ENCODE results near the gene GCHFR. TPM values are rescaled to one million over a fixed set of nuclear protein-coding genes. Genes with fewer than 3 reads are reported as not detected.
A peak's percentile ranks its signal among the peaks of the same experiment; 100 is the strongest.

Gene GCHFR
- total RNA-seq, 1 experiment from 2014 or later = 7.1 TPM

DNA sequence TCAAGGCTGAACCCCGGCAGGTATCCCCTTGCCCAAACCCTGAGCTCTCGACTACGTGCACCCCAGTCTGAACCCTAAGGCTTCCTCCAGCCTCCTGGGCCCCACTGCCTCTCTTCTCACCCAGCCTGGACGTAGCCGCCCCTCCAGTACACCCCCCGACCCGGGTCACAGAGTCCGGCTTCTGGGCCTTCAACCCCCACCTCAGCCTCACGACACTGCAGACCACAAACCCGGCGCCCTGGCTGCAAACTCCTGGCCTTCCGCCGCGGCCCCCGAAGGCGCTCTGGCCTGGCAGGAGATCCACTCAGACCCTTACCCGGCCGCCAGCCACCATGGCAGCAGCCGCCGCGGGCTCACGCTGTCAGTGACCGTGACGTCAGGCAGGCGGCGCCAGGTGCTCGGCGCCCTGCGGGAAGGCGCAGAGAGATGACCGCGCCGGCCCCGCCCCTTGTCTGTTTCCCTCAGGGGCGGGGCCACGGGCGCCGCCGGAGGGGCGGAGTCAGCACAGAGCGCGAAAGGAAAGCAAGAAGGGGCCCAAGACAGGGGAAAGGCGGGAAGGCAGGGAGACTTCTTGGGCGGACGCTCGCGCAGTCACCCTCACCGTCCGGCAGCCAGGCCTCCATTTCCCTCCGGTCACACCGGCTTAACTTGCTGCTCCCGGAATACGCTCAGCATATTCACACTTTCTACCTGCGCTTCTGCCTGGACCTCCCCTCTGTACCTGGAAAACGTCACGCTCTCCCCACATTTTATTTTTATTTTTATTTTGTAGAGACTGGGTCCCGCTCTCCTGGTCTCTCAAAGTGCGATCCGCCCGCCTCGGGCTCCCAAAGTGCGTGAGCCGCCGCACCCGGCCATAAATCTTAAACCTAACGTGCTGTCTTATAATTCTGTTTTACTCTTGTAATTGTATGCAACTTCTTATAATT lies 8.7 kb upstream of the GCHFR start, which contains the start of gene RMDN3:
Gene RMDN3, minus strand, starts transcription at position 372 of the 929 bp plus-strand sequence. CDS start 471 bp downstream, outside the sequence.
- Histone ChIP-seq H3K9me3 (ENCODE audit: low read depth, low read length, poor library complexity, severe bottlenecking) (no peaks in the 10 kb centered on the region), H3K27ac (ENCODE audit: low read depth, low read length, poor library complexity, severe bottlenecking) (peak within 1 kb of the TSS; percentile 95), H3K36me3 (ENCODE audit: insufficient read depth, low read length, poor library complexity, severe bottlenecking) (peaks cover 21% of the 10 kb centered on the region), H3K4me1 (ENCODE audit: insufficient read depth, low read length, poor library complexity, severe bottlenecking) (peaks cover 23% of the 10 kb centered on the region), H3K4me3 (ENCODE audit: low read depth, low read length, poor library complexity, severe bottlenecking) (peak within 1 kb of the TSS; percentile 99), H3K27me3 (replicated peaks; ENCODE audit: insufficient read depth, low read depth, low read length, poor library complexity) (no peaks in the 10 kb centered on the region)
- TF ChIP-seq, protein P1, sequence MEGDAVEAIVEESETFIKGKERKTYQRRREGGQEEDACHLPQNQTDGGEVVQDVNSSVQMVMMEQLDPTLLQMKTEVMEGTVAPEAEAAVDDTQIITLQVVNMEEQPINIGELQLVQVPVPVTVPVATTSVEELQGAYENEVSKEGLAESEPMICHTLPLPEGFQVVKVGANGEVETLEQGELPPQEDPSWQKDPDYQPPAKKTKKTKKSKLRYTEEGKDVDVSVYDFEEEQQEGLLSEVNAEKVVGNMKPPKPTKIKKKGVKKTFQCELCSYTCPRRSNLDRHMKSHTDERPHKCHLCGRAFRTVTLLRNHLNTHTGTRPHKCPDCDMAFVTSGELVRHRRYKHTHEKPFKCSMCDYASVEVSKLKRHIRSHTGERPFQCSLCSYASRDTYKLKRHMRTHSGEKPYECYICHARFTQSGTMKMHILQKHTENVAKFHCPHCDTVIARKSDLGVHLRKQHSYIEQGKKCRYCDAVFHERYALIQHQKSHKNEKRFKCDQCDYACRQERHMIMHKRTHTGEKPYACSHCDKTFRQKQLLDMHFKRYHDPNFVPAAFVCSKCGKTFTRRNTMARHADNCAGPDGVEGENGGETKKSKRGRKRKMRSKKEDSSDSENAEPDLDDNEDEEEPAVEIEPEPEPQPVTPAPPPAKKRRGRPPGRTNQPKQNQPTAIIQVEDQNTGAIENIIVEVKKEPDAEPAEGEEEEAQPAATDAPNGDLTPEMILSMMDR (conservative IDR thresholded peaks at IDR 0.05; ENCODE audit: low read depth, low read length) = no peak
- no peak for TF ChIP-seq EZH2 (IDR thresholded peaks at IDR 0.05; ENCODE audit: borderline replicate concordance, low read depth, low read length, poor library complexity, severe bottlenecking)
- ChIA-PET POLR2A (ENCODE audit: low non-redundant PET) (interaction anchor here (0.7 kb wide), 1 partner anchor 8 kb away, joined by 3 read pairs; no protein-coding TSS in a partner anchor), CTCF (no interaction called here)
- TSS peak; percentile 100 for BruUV-seq (replicated peaks)
- peak; percentile 97 for DNase-seq (ENCODE audit: low spot score)
- intact Hi-C loops (cut with micrococcal nuclease; ENCODE audit: unreplicated experiment) = no loop called here

DNA sequence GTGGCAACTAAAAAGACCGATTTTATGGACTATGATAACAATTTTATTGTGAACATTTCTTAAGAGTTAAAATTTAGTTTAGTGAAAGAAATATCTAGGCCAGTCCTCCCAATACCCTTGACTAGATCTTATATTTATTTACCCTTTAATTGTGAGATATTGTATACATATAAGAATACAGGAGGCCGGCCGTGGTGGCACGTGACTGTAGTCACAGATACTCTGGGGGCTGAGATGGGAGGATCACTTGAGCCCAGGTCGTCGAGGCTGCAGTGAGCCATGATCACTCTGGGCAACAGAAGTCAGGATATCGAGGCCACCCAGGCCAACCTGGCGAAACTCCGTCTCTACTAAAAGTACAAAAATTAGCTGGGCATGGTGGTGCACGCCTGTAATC lies 8.1 kb upstream of the GCHFR start:
- peaks cover 16% of the 10 kb centered on the region for H3K36me3 ChIP-seq (ENCODE audit: insufficient read depth, low read length, poor library complexity, severe bottlenecking)
- TF ChIP-seq EZH2 (IDR thresholded peaks at IDR 0.05; ENCODE audit: borderline replicate concordance, low read depth, low read length, poor library complexity, severe bottlenecking) = no peak
- TF ChIP-seq, protein P1 (conservative IDR thresholded peaks at IDR 0.05; ENCODE audit: low read depth, low read length) = no peak
- DNase-seq (ENCODE audit: low spot score) = peak; percentile 14
- ChIA-PET POLR2A (ENCODE audit: low non-redundant PET) (interaction anchor here (0.7 kb wide), 1 partner anchor 9 kb away, joined by 3 read pairs; no protein-coding TSS in a partner anchor), CTCF (interaction anchor here (0.6 kb wide), 1 partner anchor 102 kb away, joined by 5 read pairs; no protein-coding TSS in a partner anchor)
- intact Hi-C loops (cut with micrococcal nuclease; ENCODE audit: unreplicated experiment) = no loop called here
- peak overlapping the region; percentile 99 for H3K4me3 ChIP-seq (ENCODE audit: low read depth, low read length, poor library complexity, severe bottlenecking)
- BruUV-seq (replicated peaks) = no TSS peak
- no peaks in the 10 kb centered on the region for H3K9me3 ChIP-seq (ENCODE audit: low read depth, low read length, poor library complexity, severe bottlenecking)
- peaks cover 23% of the 10 kb centered on the region for H3K4me1 ChIP-seq (ENCODE audit: insufficient read depth, low read length, poor library complexity, severe bottlenecking)
- H3K27me3 ChIP-seq (replicated peaks; ENCODE audit: insufficient read depth, low read depth, low read length, poor library complexity) = no peaks in the 10 kb centered on the region
- peak overlapping the region; percentile 95 for H3K27ac ChIP-seq (ENCODE audit: low read depth, low read length, poor library complexity, severe bottlenecking)

GRCh38 chr15:40756938-40757337 lies 6.9 kb upstream of the GCHFR start:
- Histone ChIP-seq H3K27me3 (replicated peaks; ENCODE audit: insufficient read depth, low read depth, low read length, poor library complexity) (no peaks in the 10 kb centered on the region), H3K4me1 (ENCODE audit: insufficient read depth, low read length, poor library complexity, severe bottlenecking) (peaks cover 23% of the 10 kb centered on the region), H3K36me3 (ENCODE audit: insufficient read depth, low read length, poor library complexity, severe bottlenecking) (peaks cover 7% of the 10 kb centered on the region), H3K9me3 (ENCODE audit: low read depth, low read length, poor library complexity, severe bottlenecking) (no peaks in the 10 kb centered on the region), H3K27ac (ENCODE audit: low read depth, low read length, poor library complexity, severe bottlenecking) (no peak overlapping the region), H3K4me3 (ENCODE audit: low read depth, low read length, poor library complexity, severe bottlenecking) (no peak overlapping the region)
- peak; percentile 79 for DNase-seq (ENCODE audit: low spot score)
- ChIA-PET CTCF (interaction anchor here (0.5 kb wide), 1 partner anchor 92 kb away, joined by 3 read pairs; no protein-coding TSS in a partner anchor), POLR2A (ENCODE audit: low non-redundant PET) (no interaction called here)
- intact Hi-C loops (cut with micrococcal nuclease; ENCODE audit: unreplicated experiment) = no loop called here
- no TSS peak for BruUV-seq (replicated peaks)
- TF ChIP-seq EZH2 (IDR thresholded peaks at IDR 0.05; ENCODE audit: borderline replicate concordance, low read depth, low read length, poor library complexity, severe bottlenecking) = no peak
- TF ChIP-seq, protein P1 (conservative IDR thresholded peaks at IDR 0.05; ENCODE audit: low read depth, low read length) = no peak
